ENCODE measurements around the gene CYP1A2.
"Not testable (repeated sequence)": the region's sequence is repeated elsewhere in the genome, so short reads cannot be mapped to it uniquely, and the experiment has no call there.

CYP1A2 gene

DNA sequence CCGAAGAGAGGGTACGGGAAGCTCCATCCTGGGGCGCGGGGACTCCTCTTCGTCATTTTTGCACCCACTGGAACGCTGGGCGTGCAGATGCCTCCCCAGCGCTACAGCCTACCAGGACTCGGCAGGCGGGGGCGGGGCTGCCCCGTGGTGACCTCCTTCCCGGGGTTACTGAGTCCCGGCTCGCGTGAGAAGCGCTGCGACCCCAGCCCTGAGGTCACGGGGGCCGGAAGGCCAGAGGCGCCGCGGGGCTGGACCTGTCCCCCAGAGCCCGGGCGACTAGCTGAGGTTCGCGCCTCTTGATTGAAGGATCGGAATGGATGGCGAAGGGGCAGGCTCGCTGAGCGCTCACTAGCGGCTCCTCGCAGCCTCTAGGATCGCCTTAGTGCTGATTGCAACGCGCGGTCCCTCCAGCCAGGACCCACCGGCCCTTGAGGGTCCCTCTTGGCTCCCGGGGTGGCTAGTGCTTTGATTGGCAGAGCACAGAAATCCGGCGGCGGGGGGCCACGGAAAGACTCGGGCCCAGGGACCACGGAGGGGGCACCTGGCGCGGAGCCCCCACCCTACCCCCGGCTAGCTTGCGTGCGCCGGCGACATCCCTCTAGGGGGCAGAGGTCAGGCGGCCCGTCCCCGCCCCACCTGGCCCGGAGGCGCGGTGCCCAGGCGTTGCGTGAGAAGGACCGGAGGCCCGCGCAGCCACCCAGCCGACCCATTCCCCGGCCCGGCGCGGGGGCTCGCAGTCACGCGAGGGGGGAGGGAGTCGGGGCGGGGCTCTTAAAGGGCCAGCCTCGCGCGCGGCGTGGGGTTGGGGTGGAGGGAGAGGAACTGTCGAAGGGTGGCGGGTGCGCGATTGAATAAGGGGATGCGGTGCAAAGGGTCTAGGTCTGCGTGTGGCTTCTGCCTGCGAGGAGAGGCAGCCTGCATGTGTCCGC is 22.5 kb upstream of the CYP1A2 start:
- TF ChIP-seq, protein P1, sequence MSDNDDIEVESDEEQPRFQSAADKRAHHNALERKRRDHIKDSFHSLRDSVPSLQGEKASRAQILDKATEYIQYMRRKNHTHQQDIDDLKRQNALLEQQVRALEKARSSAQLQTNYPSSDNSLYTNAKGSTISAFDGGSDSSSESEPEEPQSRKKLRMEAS (IDR thresholded peaks at IDR 0.05; ENCODE audit: low read depth, low read length) = peak; percentile 1; the same call in 1 of the 2 replicates
- TF ChIP-seq POLR2A (IDR thresholded peaks at IDR 0.05; ENCODE audit: extremely low read depth, insufficient read length) (no peak), MYC (IDR thresholded peaks at IDR 0.05; ENCODE audit: low read depth, low read length) (peak; percentile 34; the same call in 1 of the 2 replicates)
- TF ChIP-seq, protein P2, sequence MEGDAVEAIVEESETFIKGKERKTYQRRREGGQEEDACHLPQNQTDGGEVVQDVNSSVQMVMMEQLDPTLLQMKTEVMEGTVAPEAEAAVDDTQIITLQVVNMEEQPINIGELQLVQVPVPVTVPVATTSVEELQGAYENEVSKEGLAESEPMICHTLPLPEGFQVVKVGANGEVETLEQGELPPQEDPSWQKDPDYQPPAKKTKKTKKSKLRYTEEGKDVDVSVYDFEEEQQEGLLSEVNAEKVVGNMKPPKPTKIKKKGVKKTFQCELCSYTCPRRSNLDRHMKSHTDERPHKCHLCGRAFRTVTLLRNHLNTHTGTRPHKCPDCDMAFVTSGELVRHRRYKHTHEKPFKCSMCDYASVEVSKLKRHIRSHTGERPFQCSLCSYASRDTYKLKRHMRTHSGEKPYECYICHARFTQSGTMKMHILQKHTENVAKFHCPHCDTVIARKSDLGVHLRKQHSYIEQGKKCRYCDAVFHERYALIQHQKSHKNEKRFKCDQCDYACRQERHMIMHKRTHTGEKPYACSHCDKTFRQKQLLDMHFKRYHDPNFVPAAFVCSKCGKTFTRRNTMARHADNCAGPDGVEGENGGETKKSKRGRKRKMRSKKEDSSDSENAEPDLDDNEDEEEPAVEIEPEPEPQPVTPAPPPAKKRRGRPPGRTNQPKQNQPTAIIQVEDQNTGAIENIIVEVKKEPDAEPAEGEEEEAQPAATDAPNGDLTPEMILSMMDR (IDR thresholded peaks at IDR 0.05; ENCODE audit: low read depth, low read length) = no peak
- peak overlapping the region; percentile 36 for H3K4me3 ChIP-seq (ENCODE audit: low read depth, low read length)
- peak; percentile 72 for DNase-seq (ENCODE audit: low read depth)

DNA sequence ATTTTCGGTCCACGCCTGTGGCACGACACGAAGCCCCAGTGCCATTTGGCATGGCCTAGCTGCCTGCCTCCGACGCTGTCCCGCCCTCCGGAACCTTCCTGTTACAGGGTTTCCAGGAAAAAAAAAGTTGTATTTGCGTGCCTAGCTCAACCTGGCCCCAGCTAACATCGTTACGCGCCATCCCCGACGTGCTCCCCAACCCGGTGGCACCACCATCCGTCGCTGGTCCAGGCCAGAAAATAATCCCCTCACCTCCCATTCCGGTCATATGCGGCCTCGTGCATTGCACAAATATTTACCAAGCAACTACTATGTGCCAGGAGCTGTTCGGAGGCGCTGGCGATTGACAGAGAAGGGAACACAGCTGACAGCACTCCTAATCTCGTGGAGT is 21.9 kb upstream of the CYP1A2 start:
- no peak for DNase-seq (ENCODE audit: low read depth)
- no peak for TF ChIP-seq POLR2A (IDR thresholded peaks at IDR 0.05; ENCODE audit: extremely low read depth, insufficient read length)
- TF ChIP-seq, protein P2 (IDR thresholded peaks at IDR 0.05; ENCODE audit: low read depth, low read length) = no peak
- TF ChIP-seq, protein P1 (IDR thresholded peaks at IDR 0.05; ENCODE audit: low read depth, low read length) = no peak
- no peak for TF ChIP-seq MYC (IDR thresholded peaks at IDR 0.05; ENCODE audit: low read depth, low read length)
- H3K4me3 ChIP-seq (ENCODE audit: low read depth, low read length) = no peak overlapping the region

DNA sequence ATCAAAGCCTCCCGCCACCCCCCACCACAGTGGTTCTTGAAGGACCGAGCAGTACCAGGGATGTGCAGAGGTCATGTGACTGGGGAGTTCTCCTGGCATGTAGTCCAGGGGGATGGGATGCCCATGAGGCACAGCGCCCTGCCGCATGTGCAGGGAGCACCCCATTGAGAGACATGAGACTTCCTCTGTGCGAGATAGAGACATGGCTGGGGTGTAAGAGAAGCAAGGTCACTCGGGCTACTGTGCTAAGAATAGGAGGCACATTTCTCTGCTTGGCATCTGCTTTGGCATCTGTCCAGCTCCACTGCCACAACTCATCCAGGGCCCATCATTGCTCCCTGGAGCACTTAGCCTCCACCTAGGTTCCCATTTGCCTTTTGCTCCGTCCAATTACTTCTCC is 20.9 kb upstream of the CYP1A2 start:
- TF ChIP-seq, protein P2 (IDR thresholded peaks at IDR 0.05; ENCODE audit: low read depth, low read length) = no peak
- TF ChIP-seq, protein P1 (IDR thresholded peaks at IDR 0.05; ENCODE audit: low read depth, low read length) = no peak
- TF ChIP-seq MYC (IDR thresholded peaks at IDR 0.05; ENCODE audit: low read depth, low read length) = no peak
- TF ChIP-seq POLR2A (IDR thresholded peaks at IDR 0.05; ENCODE audit: extremely low read depth, insufficient read length) = no peak
- no peak overlapping the region for H3K4me3 ChIP-seq (ENCODE audit: low read depth, low read length)
- no peak for DNase-seq (ENCODE audit: low read depth)

DNA sequence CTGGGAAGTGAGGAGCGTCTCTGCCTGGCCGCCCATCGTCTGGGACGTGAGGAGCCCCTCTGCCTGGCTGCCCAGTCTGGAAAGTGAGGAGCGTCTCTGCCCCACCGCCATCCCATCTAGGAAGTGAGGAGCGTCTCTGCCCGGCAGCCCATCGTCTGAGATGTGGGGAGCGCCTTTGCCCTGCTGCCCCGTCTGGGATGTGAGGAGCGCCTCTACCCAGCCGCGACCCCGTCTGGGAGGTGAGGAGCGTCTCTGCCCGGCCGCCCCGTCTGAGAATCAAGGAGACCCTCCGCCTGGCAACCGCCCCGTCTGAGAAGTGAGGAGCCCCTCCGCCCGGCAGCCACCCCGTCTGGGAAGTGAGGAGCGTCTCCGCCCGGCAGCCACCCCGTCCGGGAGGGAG is 19.9 kb upstream of the CYP1A2 start:
- not testable (repeated sequence) for DNase-seq (ENCODE audit: low read depth); H3K4me3 ChIP-seq (ENCODE audit: low read depth, low read length)

DNA sequence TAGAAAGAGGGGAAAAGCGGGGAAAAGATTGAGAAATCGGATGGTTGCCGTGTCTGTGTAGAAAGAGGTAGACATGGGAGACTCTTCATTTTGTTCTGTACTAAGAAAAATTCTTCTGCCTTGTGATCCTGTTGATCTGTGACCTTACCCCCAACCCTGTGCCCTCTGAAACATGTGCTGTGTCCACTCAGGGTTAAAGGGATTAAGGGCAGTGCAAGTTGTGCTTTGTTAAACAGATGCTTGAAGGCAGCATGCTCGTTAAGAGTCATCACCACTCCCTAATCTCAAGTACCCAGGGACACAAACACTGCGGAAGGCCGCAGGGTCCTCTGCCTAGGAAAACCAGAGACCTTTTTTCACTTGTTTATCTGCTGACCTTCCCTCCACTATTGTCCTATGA is 19.3 kb upstream of the CYP1A2 start:
- DNase-seq (ENCODE audit: low read depth); H3K4me3 ChIP-seq (ENCODE audit: low read depth, low read length): not testable (repeated sequence)

DNA sequence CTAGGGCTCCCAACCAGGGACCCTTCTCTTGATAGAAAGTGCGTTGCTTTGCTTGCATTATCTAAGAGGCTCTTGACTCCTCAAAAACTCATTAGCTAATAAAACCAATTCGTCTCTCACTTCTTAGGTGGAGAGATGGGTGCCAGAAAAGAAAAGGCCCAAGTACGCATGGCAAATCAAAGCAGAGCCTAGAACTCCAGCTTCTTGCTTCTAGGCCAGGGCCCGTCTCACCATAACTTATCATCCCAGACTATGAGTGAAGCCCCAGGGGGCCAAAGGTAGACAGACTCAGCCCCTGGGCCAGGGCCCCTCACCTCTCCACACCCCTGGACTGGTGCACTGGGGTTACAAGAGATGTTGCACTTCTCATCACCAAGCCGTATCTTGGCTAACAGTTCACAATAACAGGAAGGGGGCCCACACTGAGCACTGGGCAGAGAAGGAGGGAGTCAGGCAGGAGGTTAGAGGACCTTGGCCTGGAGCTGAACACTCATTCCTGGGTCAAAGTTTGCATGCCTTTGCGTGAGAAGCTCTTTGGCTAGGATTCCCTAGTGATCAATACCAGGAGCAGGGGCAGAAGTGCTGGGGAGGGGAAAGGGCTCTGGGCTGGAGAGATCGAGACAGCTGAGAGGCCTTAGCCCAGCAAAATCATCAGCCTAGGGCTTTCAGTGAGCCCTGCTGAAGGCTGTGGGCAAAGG is 17.9 kb upstream of the CYP1A2 start:
- TF ChIP-seq POLR2A (IDR thresholded peaks at IDR 0.05; ENCODE audit: extremely low read depth, insufficient read length) (no peak), MYC (IDR thresholded peaks at IDR 0.05; ENCODE audit: low read depth, low read length) (no peak)
- TF ChIP-seq, protein P2 (IDR thresholded peaks at IDR 0.05; ENCODE audit: low read depth, low read length) = no peak
- TF ChIP-seq, protein P1 (IDR thresholded peaks at IDR 0.05; ENCODE audit: low read depth, low read length) = no peak
- H3K4me3 ChIP-seq (ENCODE audit: low read depth, low read length) = no peak overlapping the region

More for the DNA sequence above, 17.9 kb upstream of the CYP1A2 start:
- no peak for DNase-seq (ENCODE audit: low read depth)

Data from NB4 (cell line).